Endothelial cell of umbilical vein (primary cell): ENCODE measurements around the gene TBC1D3I. TPM values are rescaled to one million over a fixed set of nuclear protein-coding genes. Genes with fewer than 3 reads are reported as not detected.

Experiments
- BruUV-seq: library from RNA; stranded (reverse); fragments of 400-500 nt; replicated peaks from 2 replicates; lab custom pipeline; 2021; lab: Mats Ljungman, UMichigan
- CTCF ChIA-PET: fragments of 300-600, 350-600 bp; sonication (Branson Sonifier 250); formaldehyde crosslinking; loops from one replicate; lab custom pipeline; 2021; ENCODE audit warnings: antibody characterized with exemption, inconsistent platforms; lab: Charles Lee
- POLR2A ChIA-PET: fragments of 300-600, 350-600 bp; sonication (Branson Sonifier 250); formaldehyde crosslinking; loops from one replicate; lab custom pipeline; 2021; ENCODE audit warnings: antibody characterized with exemption, inconsistent platforms; lab: Charles Lee
- DNase-seq: peaks from one replicate; pipeline ENCODE4 v3.0.0-alpha.2; 2011; ENCODE audit warnings: low read depth, low spot score
- FAIRE-seq: peaks from 2 replicates; lab custom pipeline; 2011; peaks lifted over from hg19 to GRCh38; lab: Jason Lieb, UNC
- H2AFZ ChIP-seq: 2 replicates; pipeline ENCODE4 v1.6.0; 2012; ENCODE audit warnings: low read depth, low read length, control low read depth, inconsistent platforms
- H3K27ac ChIP-seq: 2 replicates; pipeline ENCODE4 v1.5.1; 2011; ENCODE audit warnings: low read depth, mild to moderate bottlenecking, control low read depth, low read length, moderate library complexity; ENCODE audit not compliant: insufficient read depth
- H3K27me3 ChIP-seq, 2 experiments: 2 replicates each; pipeline versions ENCODE4 v1.6.0 to v1.6.1; 2011; ENCODE audit warnings: low read length in 2 of 2, mixed read lengths in 1 of 2; ENCODE audit not compliant: control insufficient read depth in 2 of 2, insufficient read depth in 2 of 2
- H3K36me3 ChIP-seq, 2 experiments: 2 replicates in 1 of 2; 3 replicates in 1 of 2; pipeline ENCODE4 v1.5.1; 2011; ENCODE audit warnings: low read length in 2 of 2, mild to moderate bottlenecking in 1 of 2, moderate library complexity in 1 of 2; ENCODE audit not compliant: control insufficient read depth in 2 of 2, insufficient read depth in 2 of 2; ENCODE audit errors: extremely low read depth in 1 of 2
- H3K4me1 ChIP-seq: 3 replicates; pipeline ENCODE4 v1.5.1; 2011; ENCODE audit warnings: mild to moderate bottlenecking, low read length; ENCODE audit not compliant: control insufficient read depth, insufficient read depth; ENCODE audit errors: extremely low read depth
- H3K4me2 ChIP-seq: 2 replicates; pipeline ENCODE4 v1.6.1; 2011; ENCODE audit warnings: low read length, control low read depth, mixed read lengths; ENCODE audit not compliant: insufficient read depth
- H3K4me3 ChIP-seq, 3 experiments: fragments of 200-600 bp in 1 of 3; sonication (generic), shearing (Covaris generic) in 1 of 3; replicated peaks in 1 of 3; 2 replicates each; pipeline ENCODE4 v1.5.1; 2011 to 2016; ENCODE audit warnings: control low read depth in 3 of 3, low read length in 3 of 3, mild to moderate bottlenecking in 2 of 3, inconsistent platforms in 1 of 3, low read depth in 1 of 3, moderate library complexity in 1 of 3; ENCODE audit not compliant: insufficient read depth in 1 of 3
- H3K79me2 ChIP-seq: 2 replicates; pipeline ENCODE4 v1.6.0; 2012; ENCODE audit warnings: low read length, inconsistent platforms; ENCODE audit not compliant: control insufficient read depth, insufficient read depth
- H3K9ac ChIP-seq: replicated peaks from 2 replicates; pipeline ENCODE3; 2011; ENCODE audit warnings: low read length, control low read depth; ENCODE audit not compliant: insufficient read depth; ENCODE audit errors: extremely low read depth
- H3K9me1 ChIP-seq: replicated peaks from 3 replicates; pipeline ENCODE4 v1.6.0; 2011; ENCODE audit warnings: mild to moderate bottlenecking, low read length; ENCODE audit not compliant: control insufficient read depth, insufficient read depth; ENCODE audit errors: extremely low read depth
- H3K9me3 ChIP-seq: replicated peaks from 2 replicates; pipeline ENCODE4 v1.5.1; 2012; ENCODE audit warnings: low read length, inconsistent platforms; ENCODE audit not compliant: control insufficient read depth, insufficient read depth
- H4K20me1 ChIP-seq: replicated peaks from 2 replicates; pipeline ENCODE3; 2011; ENCODE audit warnings: mild to moderate bottlenecking, low read length; ENCODE audit not compliant: control insufficient read depth, insufficient read depth; ENCODE audit errors: extremely low read depth
- CTCF ChIP-seq, 2 donors: IDR thresholded peaks; 1 replicate in 1 of 2; 2 replicates in 1 of 2; pipeline ENCODE4 v1.5.1; 2011; ENCODE audit warnings: low read length in 2 of 2, mild to moderate bottlenecking in 2 of 2, moderate library complexity in 2 of 2, control low read depth in 1 of 2, inconsistent platforms in 1 of 2, low read depth in 1 of 2; ENCODE audit not compliant: insufficient read depth in 1 of 2; ENCODE audit errors: extremely low read depth in 1 of 2
- EZH2 ChIP-seq: IDR thresholded peaks from 2 replicates; pipeline ENCODE4 v1.6.1; 2012; ENCODE audit warnings: borderline replicate concordance, low read depth, mild to moderate bottlenecking, moderate library complexity, low read length, inconsistent platforms; ENCODE audit not compliant: severe bottlenecking
- FOS ChIP-seq: IDR thresholded peaks from 2 replicates; pipeline ENCODE4 v1.6.1; 2011; ENCODE audit warnings: mild to moderate bottlenecking, low read length, moderate library complexity, borderline replicate concordance; ENCODE audit not compliant: insufficient read depth
- GATA2 ChIP-seq: IDR thresholded peaks from 2 replicates; pipeline ENCODE4 v1.7.0; 2011; ENCODE audit warnings: low read depth, mild to moderate bottlenecking, moderate library complexity, mixed read lengths, low read length; ENCODE audit not compliant: insufficient read length, insufficient read depth
- JUN ChIP-seq: IDR thresholded peaks from 2 replicates; pipeline ENCODE4 v1.6.1; 2011; ENCODE audit warnings: borderline replicate concordance, low read depth; ENCODE audit not compliant: insufficient read length, insufficient read depth
- MAX ChIP-seq: IDR thresholded peaks from 2 replicates; pipeline ENCODE4 v1.6.1; 2011; ENCODE audit not compliant: insufficient read depth, insufficient read length
- MYC ChIP-seq: IDR thresholded peaks from one replicate; pipeline ENCODE4 v1.6.1; 2011; ENCODE audit warnings: mild to moderate bottlenecking, low read depth, low read length
- POLR2A ChIP-seq: IDR thresholded peaks from 2 replicates; pipeline ENCODE4 v1.6.1; 2012; ENCODE audit warnings: low read depth, mild to moderate bottlenecking, control low read depth, low read length
- POLR2AphosphoS5 ChIP-seq: IDR thresholded peaks from 2 replicates; pipeline ENCODE4 v1.6.1; 2012; ENCODE audit warnings: low read depth, mild to moderate bottlenecking, control low read depth, low read length, moderate library complexity; ENCODE audit not compliant: insufficient read depth
- dilution Hi-C: fragments of 300-500 bp; cut with MboI; formaldehyde crosslinking; loops from one replicate; pipeline ENCODE4 v1.15.0; 2019; ENCODE audit warnings: low sequenced_read_pairs; ENCODE audit not compliant: extremely low pct_ligation_motif_present
- intact Hi-C: fragments of 100-400 bp; cut with micrococcal nuclease; formaldehyde crosslinking; loops from one replicate; pipeline ENCODE4 v1.10.0; 2022
- polyA plus RNA-seq, 4 experiments: library from polyadenylated mRNA; depleted of rRNA in 3 of 4; stranded (reverse) in 3 of 4; unstranded in 1 of 4; fragments of >200 nt; gene quantifications; 2 replicates each; pipeline versions ENCODE4 v1.2.1 to v1.2.3, GENCODE V29; 2011 to 2012; ENCODE audit warnings: missing spikeins in 1 of 4
- total RNA-seq: library from RNA; stranded (reverse); gene quantifications from 2 replicates; pipeline ENCODE4 v1.2.3, GENCODE V29; 2021

The TBC1D3I gene
- total and polyA plus RNA-seq, 2 donors (not counting 3 experiments of a cell fraction or from before 2014, with no cell fraction given): 0.26 to 0.60 TPM

- FAIRE-seq (no peak), DNase-seq (no peak)
- dilution Hi-C loops (no loop called here), intact Hi-C loops (no loop called here)
- Histone ChIP-seq H3K4me1 (no peaks in the 10 kb centered on the region), H3K9me3 (no peaks in the 10 kb centered on the region), H4K20me1 (no peaks in the 10 kb centered on the region), H3K79me2 (no peaks in the 10 kb centered on the region), H3K4me3 (no peak overlapping the region), H2AFZ (no peak overlapping the region), H3K9ac (no peak overlapping the region), H3K27ac (no peak overlapping the region), H3K36me3 (no peaks in the 10 kb centered on the region), H3K9me1 (no peaks in the 10 kb centered on the region), H3K27me3 (no peaks in the 10 kb centered on the region), H3K4me2 (no peak overlapping the region)
- TF ChIP-seq GATA2: no peak
- TF ChIP-seq EZH2: no peak
- TF ChIP-seq MAX: no peak
- no peak for TF ChIP-seq FOS
- TF ChIP-seq MYC: no peak
- TF ChIP-seq CTCF (IDR thresholded peaks at IDR 0.05; ENCODE audit: extremely low read depth in 1 of 2, insufficient read depth in 1 of 2, low read depth in 1 of 2, low read length in 2 of 2): no peak
- no peak for TF ChIP-seq POLR2A
- TF ChIP-seq POLR2AphosphoS5: no peak
- TF ChIP-seq JUN: no peak
- POLR2A ChIA-PET: no interaction called here
- CTCF ChIA-PET: no interaction called here
- BruUV-seq: no TSS peak
Measured at GRCh38 chr17:36213695-36214094, 50.7 kb downstream of the TBC1D3I start.
